NCI-H1105 treated with DMSO at 0.1 percent for 48 hours (cell line): ENCODE results near the gene DCUN1D1.
"Not testable (repeated sequence)": the region's sequence is repeated elsewhere in the genome, so short reads cannot be mapped to it uniquely, and the experiment has no call there.

Experiments
- DNase-seq: peaks from one replicate; lab custom pipeline; 2025; lab: John Stamatoyannopoulos, UW

DCUN1D1 gene

GRCh38 chr3:182980204-182981037 lies at the start of gene DCUN1D1:
DCUN1D1 (minus strand) TSS chr3:182980538; CDS start chr3:182980489, 49 bp downstream.
- DNase-seq, result peak; percentile 87

- DNase-seq, result no peak
These were observed 48.1 kb upstream of the DCUN1D1 start for GRCh38 chr3:183028416-183028815.

DNA sequence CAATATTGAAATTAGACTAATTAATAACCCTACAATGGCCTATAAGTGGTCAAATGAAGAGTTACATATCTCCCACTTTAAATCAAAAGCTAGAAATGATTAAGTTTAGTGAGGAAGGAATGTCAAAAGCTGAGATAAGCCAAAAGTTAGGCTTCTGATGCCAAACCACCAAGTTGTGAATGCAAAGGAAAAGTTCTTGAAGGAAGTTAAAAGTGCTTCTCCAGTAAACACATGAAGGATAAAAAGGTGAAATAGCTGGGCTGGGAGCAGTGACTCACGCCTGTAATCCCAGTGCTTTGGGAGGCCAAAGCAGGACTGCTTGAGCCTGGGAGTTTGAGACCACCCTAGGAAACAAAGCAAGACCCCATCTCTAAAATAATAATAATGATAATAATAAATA lies 46.9 kb upstream of the DCUN1D1 start:
- DNase-seq, result no peak

- no peak for DNase-seq
These were observed 42.7 kb upstream of the DCUN1D1 start for GRCh38 chr3:183022936-183023516.

- DNase-seq, result no peak
These were observed 38.3 kb upstream of the DCUN1D1 start for GRCh38 chr3:183018421-183019192.

DNA sequence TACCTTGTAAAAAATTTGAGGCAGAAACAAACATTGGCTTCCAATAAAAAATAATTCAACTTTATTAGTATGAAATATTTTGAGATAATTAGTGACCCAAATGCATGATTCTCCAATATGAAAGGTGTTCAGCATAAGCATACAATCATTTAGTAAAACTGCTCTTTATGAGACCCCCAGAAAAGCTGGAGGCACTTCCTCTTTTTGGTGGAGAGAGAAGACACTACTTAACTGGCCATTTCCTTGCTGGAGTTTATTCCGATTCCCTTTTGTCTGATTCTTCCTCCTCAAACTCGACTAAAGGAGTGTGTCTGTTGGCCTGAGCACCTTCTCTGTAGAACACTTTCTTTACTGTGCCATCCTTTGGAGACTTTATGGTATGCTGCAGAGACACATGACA lies 34.8 kb upstream of the DCUN1D1 start:
- DNase-seq, result no peak

DNA sequence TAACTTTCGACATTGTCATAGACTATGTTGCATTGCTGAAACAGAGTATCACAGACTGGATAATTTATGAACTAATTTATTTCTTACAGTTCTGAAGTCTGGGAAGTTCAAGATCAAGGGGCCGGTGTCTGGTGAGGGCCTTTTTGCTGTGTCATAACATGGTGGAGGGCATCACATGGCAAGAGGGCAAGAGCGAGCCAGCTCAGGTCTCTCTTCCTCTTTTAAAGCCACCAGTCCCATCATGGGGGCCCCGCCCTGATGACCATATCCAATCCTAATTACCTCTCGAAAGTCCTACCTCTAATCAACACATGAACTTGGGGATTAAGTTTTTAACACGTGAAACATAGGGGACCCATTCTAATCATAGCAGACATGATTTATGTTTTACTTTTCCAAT lies 33.5 kb upstream of the DCUN1D1 start:
- no peak for DNase-seq

GRCh38 chr3:183013074-183013473 lies 32.7 kb upstream of the DCUN1D1 start:
- DNase-seq, result no peak

DNA sequence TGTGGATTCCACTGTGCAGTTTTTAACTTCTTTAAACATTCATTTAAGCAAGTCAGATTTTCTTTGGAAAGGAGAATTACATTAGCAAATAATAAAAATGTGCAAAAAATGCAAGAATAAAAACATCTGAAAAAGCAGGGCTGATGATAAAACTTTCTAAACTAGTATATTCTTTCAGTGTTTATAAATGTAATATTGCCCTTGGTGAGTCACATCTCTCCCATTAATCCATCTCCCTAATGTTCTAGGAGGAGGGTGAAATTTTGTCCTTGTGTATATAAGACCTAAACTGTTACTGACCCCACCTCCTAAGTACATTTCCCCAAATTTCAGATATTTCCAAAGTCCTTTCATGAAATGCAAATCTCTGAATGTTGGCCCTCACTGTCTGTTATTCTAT lies 28.5 kb upstream of the DCUN1D1 start:
- no peak for DNase-seq

GRCh38 chr3:183008303-183008702 lies 28.0 kb upstream of the DCUN1D1 start:
- no peak for DNase-seq

DNA sequence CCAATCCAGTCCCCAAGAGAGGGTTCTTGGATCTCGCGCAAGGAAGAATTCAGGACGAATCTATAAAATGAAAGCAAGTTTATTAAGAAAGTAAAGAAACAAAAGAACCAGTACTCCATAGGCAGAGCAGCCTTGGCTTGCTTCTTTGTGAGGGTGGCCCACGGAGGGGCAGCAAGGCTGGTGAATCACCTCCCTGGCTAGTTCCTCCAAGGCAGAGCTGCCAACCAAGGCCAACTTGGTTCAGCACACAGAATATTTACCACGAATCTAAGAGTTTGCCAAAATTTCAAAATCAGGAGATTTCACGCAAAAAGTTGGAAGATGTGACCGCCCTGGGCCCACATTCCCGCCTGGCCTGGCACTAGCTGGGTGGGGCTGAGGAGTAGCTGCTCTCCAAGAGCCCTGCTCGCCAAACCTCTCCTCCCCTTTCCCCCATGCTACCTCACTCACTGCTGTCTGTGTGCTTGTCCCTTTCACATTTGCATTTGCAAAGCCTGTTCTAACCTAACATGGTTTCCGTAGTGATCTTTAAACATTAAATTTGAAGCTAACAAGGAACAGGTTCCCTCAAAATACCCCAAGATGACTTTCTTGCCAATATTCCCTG lies 26.2 kb upstream of the DCUN1D1 start:
- no peak for DNase-seq

- DNase-seq, result no peak
These were observed 19.4 kb upstream of the DCUN1D1 start for GRCh38 chr3:182999767-183000166.

GRCh38 chr3:182993486-182994201 lies 13.3 kb upstream of the DCUN1D1 start:
- not testable (repeated sequence) for DNase-seq

GRCh38 chr3:182989566-182989965 lies 9.2 kb upstream of the DCUN1D1 start:
- DNase-seq, result peak; percentile 74

DNA sequence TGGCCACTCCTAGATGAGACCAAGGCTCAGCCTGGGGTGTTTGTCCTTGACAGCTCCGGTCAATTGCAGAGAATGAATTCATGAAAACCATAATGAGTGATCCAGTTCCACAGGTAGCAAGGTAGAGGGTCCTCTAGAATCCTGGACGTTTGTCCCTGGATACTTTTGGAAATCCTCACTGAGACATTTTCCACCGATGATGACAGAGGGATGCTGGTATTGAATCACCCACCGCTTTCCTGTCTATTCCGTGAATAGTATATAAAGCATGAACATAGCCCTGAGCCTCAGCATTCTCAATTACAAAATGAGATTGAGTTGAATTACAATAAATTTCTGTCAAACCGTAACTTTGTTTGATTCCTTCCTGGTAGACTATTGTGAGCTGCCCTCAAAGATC lies 5.7 kb upstream of the DCUN1D1 start:
- no peak for DNase-seq

DNA sequence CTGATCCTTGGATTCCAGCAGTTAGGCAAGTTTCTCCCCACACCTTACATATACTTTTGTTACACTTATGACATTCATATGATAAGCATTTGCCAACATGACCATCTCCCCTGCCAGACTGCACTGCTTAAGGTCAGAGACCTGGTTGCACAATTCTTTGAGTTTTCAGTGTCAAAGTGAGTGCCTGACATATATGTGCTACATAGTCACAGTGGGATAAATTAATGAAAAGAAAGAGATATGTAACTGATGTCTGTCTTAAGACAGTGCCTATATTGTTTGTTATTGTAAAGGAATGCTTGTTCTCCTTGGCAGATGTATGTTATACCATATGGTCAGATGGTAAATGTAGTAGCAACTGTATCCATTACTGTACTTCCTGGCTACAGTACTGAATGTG lies 3.5 kb upstream of the DCUN1D1 start:
- no peak for DNase-seq

GRCh38 chr3:182981038-182981380 lies 671 bp upstream of the DCUN1D1 start:
- DNase-seq, result no peak

GRCh38 chr3:182979674-182980191 lies 605 bp downstream of the DCUN1D1 start:
- DNase-seq, result peak; percentile 88

GRCh38 chr3:182979103-182979673 lies 1.1 kb downstream of the DCUN1D1 start:
- DNase-seq, result peak; percentile 88

DNA sequence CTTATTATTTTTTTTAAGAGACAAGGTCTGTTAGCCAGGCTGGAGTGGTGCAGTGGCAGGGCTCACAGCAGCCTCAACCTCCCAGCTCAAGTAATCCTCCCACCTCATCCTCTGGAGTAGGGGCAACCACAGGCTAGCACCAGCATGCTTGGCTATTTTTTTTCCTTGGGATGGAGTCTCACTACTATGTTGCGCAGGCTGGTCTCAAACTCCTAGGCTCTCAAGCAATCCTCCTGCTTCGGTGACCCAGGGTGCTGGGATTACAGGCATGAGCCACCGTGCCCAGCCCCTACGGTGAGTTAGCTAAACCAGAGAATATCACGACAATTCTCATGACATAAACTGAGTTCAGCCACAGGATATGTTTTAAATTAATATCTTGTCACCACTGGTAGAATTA lies 2.0 kb downstream of the DCUN1D1 start:
- no peak for DNase-seq

DNA sequence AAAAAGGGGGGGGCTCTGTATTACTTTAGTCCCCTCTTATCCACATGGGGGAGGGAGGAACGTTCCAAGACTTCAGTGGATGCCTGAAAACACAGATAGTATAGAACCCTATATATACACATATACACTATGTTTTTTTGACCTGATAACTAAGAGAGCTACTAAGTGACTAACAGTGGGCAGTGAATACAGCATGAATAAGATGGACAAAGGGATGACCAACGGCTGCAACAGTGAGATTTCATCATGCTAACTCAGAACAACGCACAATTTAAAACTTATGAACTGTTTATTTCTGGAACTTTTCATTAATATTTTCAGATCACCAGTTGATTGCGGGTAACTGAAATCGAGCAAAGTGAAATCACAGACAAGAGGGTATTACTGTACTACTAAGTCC lies 7.3 kb downstream of the DCUN1D1 start:
- no peak for DNase-seq
